RWPE2 (cell line): Measurements from ENCODE around the gene ANO2.

ENCODE experiments used
- ATAC-seq: fragments of 200-7000 bp; cut with Tn5 transposase; 3 replicates; pipeline ENCODE4 v1.9.1; 2021; ENCODE audit warnings: low read depth
- DNase-seq: peaks from one replicate; pipeline ENCODE4 v3.0.0-alpha.2; 2020; ENCODE audit warnings: low spot score
- H3K27ac ChIP-seq: fragments of 450-650 bp; 2 replicates; pipeline ENCODE4 v1.5.1; 2017; ENCODE audit warnings: mild to moderate bottlenecking; ENCODE audit not compliant: poor library complexity, severe bottlenecking
- H3K27me3 ChIP-seq: fragments of 250-450 bp; sonication (Bioruptor Pico); 2 replicates; pipeline ENCODE4 v1.5.1; 2021; ENCODE audit warnings: mild to moderate bottlenecking, moderate library complexity; ENCODE audit not compliant: insufficient read depth, poor library complexity, severe bottlenecking
- H3K36me3 ChIP-seq: fragments of 250-450 bp; sonication (Bioruptor Pico); 2 replicates; pipeline ENCODE4 v1.5.1; 2020; ENCODE audit warnings: low read depth, mild to moderate bottlenecking, moderate library complexity
- H3K4me1 ChIP-seq: fragments of 250-450 bp; sonication (Bioruptor Pico); 2 replicates; pipeline ENCODE4 v1.5.1; 2021; ENCODE audit warnings: mild to moderate bottlenecking, moderate library complexity; ENCODE audit not compliant: insufficient read depth, poor library complexity, severe bottlenecking
- H3K4me3 ChIP-seq: fragments of 250-450 bp; sonication (Bioruptor Pico); 2 replicates; pipeline ENCODE4 v1.5.1; 2021; ENCODE audit warnings: mild to moderate bottlenecking, moderate library complexity; ENCODE audit not compliant: severe bottlenecking
- H3K9me3 ChIP-seq: fragments of 250-450 bp; sonication (Bioruptor Pico); 2 replicates; pipeline ENCODE4 v1.5.1; 2021; ENCODE audit warnings: mild to moderate bottlenecking, moderate library complexity; ENCODE audit not compliant: severe bottlenecking
- TF ChIP-seq, protein P1 (sequence below): fragments of 450-650 bp; IDR thresholded peaks from one replicate; pipeline ENCODE4 v1.5.1; 2017; ENCODE audit warnings: mild to moderate bottlenecking, moderate library complexity; ENCODE audit not compliant: poor library complexity, severe bottlenecking

The ANO2 gene

DNA sequence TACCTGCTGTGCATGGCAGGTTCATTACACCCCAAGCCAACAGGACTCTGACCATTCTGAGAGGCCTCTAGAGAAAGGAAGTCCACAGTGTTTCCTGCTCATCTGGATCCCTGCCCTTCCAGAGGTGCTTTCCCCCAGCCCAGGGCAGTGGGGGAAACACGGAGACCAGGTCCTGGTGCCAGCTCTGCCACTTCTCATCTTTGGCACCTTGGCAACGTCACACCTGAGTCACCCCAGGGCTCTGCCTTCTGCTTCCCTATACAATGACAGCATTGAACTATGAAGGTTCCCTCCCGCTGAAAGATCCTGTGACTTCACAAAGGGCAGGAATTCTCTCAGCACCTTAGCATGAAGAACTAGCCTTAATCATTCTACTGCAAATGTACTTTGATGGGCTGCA, 74.9 kb downstream of the ANO2 start:
- Histone ChIP-seq H3K4me1 (no peaks in the 10 kb centered on the region), H3K4me3 (no peak overlapping the region), H3K36me3 (no peaks in the 10 kb centered on the region), H3K27me3 (no peaks in the 10 kb centered on the region), H3K27ac (no peak overlapping the region), H3K9me3 (no peaks in the 10 kb centered on the region)
- DNase-seq (no peak), ATAC-seq (no peak)
- TF ChIP-seq, protein P1, sequence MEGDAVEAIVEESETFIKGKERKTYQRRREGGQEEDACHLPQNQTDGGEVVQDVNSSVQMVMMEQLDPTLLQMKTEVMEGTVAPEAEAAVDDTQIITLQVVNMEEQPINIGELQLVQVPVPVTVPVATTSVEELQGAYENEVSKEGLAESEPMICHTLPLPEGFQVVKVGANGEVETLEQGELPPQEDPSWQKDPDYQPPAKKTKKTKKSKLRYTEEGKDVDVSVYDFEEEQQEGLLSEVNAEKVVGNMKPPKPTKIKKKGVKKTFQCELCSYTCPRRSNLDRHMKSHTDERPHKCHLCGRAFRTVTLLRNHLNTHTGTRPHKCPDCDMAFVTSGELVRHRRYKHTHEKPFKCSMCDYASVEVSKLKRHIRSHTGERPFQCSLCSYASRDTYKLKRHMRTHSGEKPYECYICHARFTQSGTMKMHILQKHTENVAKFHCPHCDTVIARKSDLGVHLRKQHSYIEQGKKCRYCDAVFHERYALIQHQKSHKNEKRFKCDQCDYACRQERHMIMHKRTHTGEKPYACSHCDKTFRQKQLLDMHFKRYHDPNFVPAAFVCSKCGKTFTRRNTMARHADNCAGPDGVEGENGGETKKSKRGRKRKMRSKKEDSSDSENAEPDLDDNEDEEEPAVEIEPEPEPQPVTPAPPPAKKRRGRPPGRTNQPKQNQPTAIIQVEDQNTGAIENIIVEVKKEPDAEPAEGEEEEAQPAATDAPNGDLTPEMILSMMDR = no peak

DNA sequence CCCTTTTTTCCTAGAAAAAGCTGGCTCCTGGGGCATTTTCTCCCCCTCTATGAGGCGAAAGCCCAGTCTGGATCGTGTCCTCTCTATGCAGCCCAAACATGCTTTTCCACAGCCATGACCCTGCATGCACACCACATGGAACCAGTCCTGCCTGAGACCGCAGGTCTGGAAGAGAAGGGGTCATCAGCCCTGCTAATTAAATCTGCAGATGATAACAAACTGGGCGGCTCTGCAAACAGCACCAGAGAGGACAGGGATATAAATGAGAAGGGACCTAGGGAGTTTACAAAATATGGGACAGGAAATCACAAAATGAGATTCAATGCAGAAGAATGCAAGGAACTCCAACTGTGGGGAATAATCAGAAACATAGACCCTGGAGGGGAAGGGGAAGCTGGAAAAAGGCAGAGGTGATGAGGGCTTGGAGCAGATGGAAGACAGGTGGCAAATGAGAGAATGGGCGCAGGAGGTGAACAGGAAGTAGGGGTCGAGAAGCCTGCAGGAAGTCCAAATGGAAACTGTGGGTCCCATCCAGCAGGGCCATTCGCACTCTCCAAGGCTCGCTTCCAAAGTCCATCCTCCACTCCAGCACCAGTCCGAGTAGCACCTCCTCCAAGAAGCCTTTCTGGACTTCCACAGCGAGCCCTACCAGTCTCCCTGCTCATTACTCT, 76.3 kb downstream of the ANO2 start:
- H3K36me3 ChIP-seq = no peaks in the 10 kb centered on the region
- no peak overlapping the region for H3K4me3 ChIP-seq
- no peak for ATAC-seq
- no peaks in the 10 kb centered on the region for H3K27me3 ChIP-seq
- H3K9me3 ChIP-seq = no peaks in the 10 kb centered on the region
- H3K4me1 ChIP-seq = no peaks in the 10 kb centered on the region
- H3K27ac ChIP-seq = no peak overlapping the region
- no peak for DNase-seq
- TF ChIP-seq, protein P1 = no peak

DNA sequence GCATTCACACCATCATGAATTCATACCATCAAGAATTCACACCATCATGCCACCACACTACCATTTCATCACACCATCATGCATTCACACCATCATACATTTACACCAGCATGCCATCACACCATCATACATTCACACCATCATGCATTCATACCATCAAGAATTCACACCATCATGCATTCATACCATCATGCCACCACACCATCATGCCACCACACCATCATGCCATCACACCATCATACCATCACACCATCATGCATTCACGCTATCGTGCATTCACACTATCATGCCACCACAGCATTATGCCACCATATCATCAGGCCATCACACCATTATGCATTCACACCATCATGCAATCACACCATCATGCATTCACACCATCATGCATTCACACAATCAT, 79.7 kb downstream of the ANO2 start:
- Histone ChIP-seq H3K36me3 (no peaks in the 10 kb centered on the region), H3K27ac (no peak overlapping the region), H3K9me3 (no peaks in the 10 kb centered on the region), H3K4me3 (no peak overlapping the region), H3K27me3 (no peaks in the 10 kb centered on the region), H3K4me1 (no peaks in the 10 kb centered on the region)
- no peak for DNase-seq
- TF ChIP-seq, protein P1 = no peak
- ATAC-seq = no peak

DNA sequence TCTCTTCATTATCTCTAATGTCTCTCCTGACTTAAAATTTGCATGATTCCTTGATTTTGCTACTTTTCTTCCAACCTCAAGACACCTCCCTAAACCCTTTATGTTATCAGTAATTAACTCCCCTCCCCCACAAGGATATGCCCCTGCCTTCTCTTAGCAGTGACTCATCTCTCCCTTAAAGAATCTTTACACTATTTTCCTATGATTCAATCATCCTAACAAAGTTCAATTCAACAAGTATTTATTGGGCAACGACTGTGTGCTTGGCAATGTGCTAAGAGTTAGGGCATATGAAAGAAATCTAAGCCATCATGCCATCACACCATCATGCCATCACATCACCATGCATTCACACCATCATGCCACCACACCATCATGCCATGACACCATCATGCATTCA, 80.1 kb downstream of the ANO2 start:
- Histone ChIP-seq H3K9me3 (no peaks in the 10 kb centered on the region), H3K27me3 (no peaks in the 10 kb centered on the region), H3K27ac (no peak overlapping the region), H3K4me3 (no peak overlapping the region), H3K4me1 (no peaks in the 10 kb centered on the region), H3K36me3 (no peaks in the 10 kb centered on the region)
- DNase-seq (no peak), ATAC-seq (no peak)
- TF ChIP-seq, protein P1 = no peak

DNA sequence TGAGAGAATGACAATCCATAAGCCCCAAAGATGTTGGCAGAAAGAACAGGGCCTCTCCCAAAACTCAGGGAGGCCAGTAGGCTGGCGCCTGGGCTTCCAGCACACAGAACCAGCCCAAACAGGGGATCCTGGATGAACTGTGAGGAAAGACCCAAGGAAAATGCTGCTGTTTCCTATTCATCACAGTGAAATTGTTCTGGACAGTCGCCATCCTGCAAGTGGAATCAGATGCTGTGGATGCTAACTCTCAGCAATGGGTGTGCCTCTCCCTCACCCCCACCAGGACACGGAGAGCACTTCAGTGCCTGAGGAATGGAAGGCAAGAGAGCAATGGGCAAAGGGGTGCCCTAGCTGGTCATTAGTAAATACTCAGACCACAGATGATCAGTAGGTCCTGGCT, 80.8 kb downstream of the ANO2 start:
- no peak for ATAC-seq
- H3K9me3 ChIP-seq = no peaks in the 10 kb centered on the region
- no peak for DNase-seq
- no peaks in the 10 kb centered on the region for H3K27me3 ChIP-seq
- TF ChIP-seq, protein P1 = no peak
- no peaks in the 10 kb centered on the region for H3K36me3 ChIP-seq
- H3K4me3 ChIP-seq = no peak overlapping the region
- no peak overlapping the region for H3K27ac ChIP-seq
- H3K4me1 ChIP-seq = no peaks in the 10 kb centered on the region
